WTC11 (cell line): ENCODE measurements around the gene UBE2M. TPM values are rescaled to one million over a fixed set of nuclear protein-coding genes. Genes with fewer than 3 reads are reported as not detected.

Source experiments
- CDX4 ChIP-seq: fragments of 250-450 bp; sonication (Bioruptor Pico); IDR thresholded peaks from 2 replicates; pipeline ENCODE4 v1.9.0; 2021; ENCODE audit warnings: moderate library complexity, mild to moderate bottlenecking, inconsistent platforms, borderline replicate concordance
- EMX1 ChIP-seq: fragments of 250-450 bp; sonication (Bioruptor Pico); IDR thresholded peaks from 2 replicates; pipeline ENCODE4 v1.8.0; 2021; ENCODE audit warnings: mild to moderate bottlenecking
- FOXP1 ChIP-seq: sonication (generic); formaldehyde crosslinking; IDR thresholded peaks from 2 replicates; pipeline ENCODE4 v1.8.0; 2022; ENCODE audit warnings: missing genetic modification reagents, mild to moderate bottlenecking, moderate library complexity, borderline replicate concordance
- HMGXB4 ChIP-seq: sonication (generic); formaldehyde crosslinking; IDR thresholded peaks from 2 replicates; pipeline ENCODE4 v1.8.1; 2023; ENCODE audit warnings: mild to moderate bottlenecking, moderate library complexity, missing genetic modification reagents
- JUN ChIP-seq: sonication (generic); formaldehyde crosslinking; IDR thresholded peaks from 2 replicates; pipeline ENCODE4 v1.8.0; 2023; ENCODE audit warnings: mild to moderate bottlenecking, missing genetic modification reagents
- MLX ChIP-seq: sonication (generic); formaldehyde crosslinking; IDR thresholded peaks from 2 replicates; pipeline ENCODE4 v1.8.1; 2023; ENCODE audit warnings: mild to moderate bottlenecking, missing genetic modification reagents, moderate library complexity
- NFE2L1 ChIP-seq: sonication (generic); formaldehyde crosslinking; IDR thresholded peaks from 2 replicates; pipeline ENCODE4 v1.8.1; 2023; ENCODE audit warnings: missing genetic modification reagents
- NFYB ChIP-seq: sonication (generic); formaldehyde crosslinking; conservative IDR thresholded peaks from 2 replicates; pipeline ENCODE4 v1.8.0; 2022; ENCODE audit warnings: low read depth, missing genetic modification reagents
- NR2C2 ChIP-seq: sonication (generic); formaldehyde crosslinking; IDR thresholded peaks from 2 replicates; pipeline ENCODE4 v1.8.0; 2022; ENCODE audit warnings: mild to moderate bottlenecking, missing genetic modification reagents
- NR3C1 ChIP-seq: sonication (generic); formaldehyde crosslinking; conservative IDR thresholded peaks from 2 replicates; pipeline ENCODE4 v1.8.1; 2023; ENCODE audit warnings: low read depth, mild to moderate bottlenecking, missing genetic modification reagents
- OVOL2 ChIP-seq: fragments of 250-450 bp; sonication (Bioruptor Pico); IDR thresholded peaks from 2 replicates; pipeline ENCODE4 v1.9.0; 2021; ENCODE audit warnings: mild to moderate bottlenecking, borderline replicate concordance
- RELA ChIP-seq: sonication (generic); formaldehyde crosslinking; IDR thresholded peaks from 2 replicates; pipeline ENCODE4 v1.8.1; 2022; ENCODE audit warnings: missing genetic modification reagents, mild to moderate bottlenecking, borderline replicate concordance
- RORB ChIP-seq: fragments of 250-450 bp; sonication (Bioruptor Pico); IDR thresholded peaks from 2 replicates; pipeline ENCODE4 v1.9.0; 2021; ENCODE audit warnings: mild to moderate bottlenecking
- SMAD4 ChIP-seq: sonication (generic); formaldehyde crosslinking; IDR thresholded peaks from 2 replicates; pipeline ENCODE4 v1.8.0; 2022; ENCODE audit warnings: mild to moderate bottlenecking, missing genetic modification reagents
- SOX15 ChIP-seq: fragments of 250-450 bp; sonication (Bioruptor Pico); IDR thresholded peaks from 2 replicates; pipeline ENCODE4 v1.9.0; 2021; ENCODE audit warnings: mild to moderate bottlenecking
- TCF7 ChIP-seq: sonication (generic); formaldehyde crosslinking; IDR thresholded peaks from 2 replicates; pipeline ENCODE4 v1.8.0; 2022; ENCODE audit warnings: mild to moderate bottlenecking, low read depth, missing genetic modification reagents, moderate library complexity
- TP53 ChIP-seq: sonication (generic); formaldehyde crosslinking; IDR thresholded peaks from 2 replicates; pipeline ENCODE4 v1.8.1; 2023; ENCODE audit warnings: mild to moderate bottlenecking, missing genetic modification reagents
- USF1 ChIP-seq: sonication (generic); formaldehyde crosslinking; IDR thresholded peaks from 2 replicates; pipeline ENCODE4 v1.8.0; 2022; ENCODE audit warnings: mild to moderate bottlenecking, missing genetic modification reagents
- USF2 ChIP-seq: sonication (generic); formaldehyde crosslinking; IDR thresholded peaks from 2 replicates; pipeline ENCODE4 v1.8.1; 2023; ENCODE audit warnings: mild to moderate bottlenecking, missing genetic modification reagents, moderate library complexity
- ZNF317 ChIP-seq: sonication (generic); formaldehyde crosslinking; IDR thresholded peaks from 2 replicates; pipeline ENCODE4 v1.8.1; 2023; ENCODE audit warnings: low read depth, mild to moderate bottlenecking, moderate library complexity, missing genetic modification reagents, borderline replicate concordance
- ZNF532 ChIP-seq: fragments of 250-450 bp; sonication (Bioruptor Pico); IDR thresholded peaks from 2 replicates; pipeline ENCODE4 v1.9.0; 2021; ENCODE audit warnings: mild to moderate bottlenecking, borderline replicate concordance
- total RNA-seq: library from RNA; stranded (reverse); gene quantifications from 3 replicates; pipeline ENCODE4 v1.2.3, GENCODE V29; 2021

UBE2M gene
- total RNA-seq, 1 experiment from 2014 or later, result 105 TPM

- TF ChIP-seq NR2C2 (CRISPR knock-in tag) (peak; percentile 75; the same call in 1 of the 2 replicates), EMX1 (peak; percentile 80), USF1 (CRISPR knock-in tag) (peak; percentile 53; the same call in 1 of the 2 replicates), USF2 (CRISPR knock-in tag) (peak; percentile 52), ZNF317 (CRISPR knock-in tag) (no peak), RELA (CRISPR knock-in tag) (no peak), CDX4 (no peak), OVOL2 (CRISPR knock-in tag) (no peak), FOXP1 (CRISPR knock-in tag) (peak; percentile 95), NFYB (CRISPR knock-in tag) (peak; percentile 26; the same call in 1 of the 2 replicates), HMGXB4 (CRISPR knock-in tag) (peak; percentile 94), NFE2L1 (CRISPR knock-in tag) (peak; percentile 96), SOX15 (no peak), SMAD4 (CRISPR knock-in tag) (0 out of 2 replicates have a peak, but pooled peaks have one; percentile 41), NR3C1 (CRISPR knock-in tag) (no peak), MLX (CRISPR knock-in tag) (0 out of 2 replicates have a peak, but pooled peaks have one; percentile 30), RORB (CRISPR knock-in tag) (no peak), TP53 (CRISPR knock-in tag) (peak; percentile 95), TCF7 (CRISPR knock-in tag) (peak; percentile 49; the same call in 1 of the 2 replicates), ZNF532 (no peak), JUN (CRISPR knock-in tag) (no peak)
These were observed 38.8 kb downstream of the UBE2M start, which contains the start of gene ZBTB45 (continued) for GRCh38 chr19:58519355-58520256.
